Measurements from ENCODE around the gene ZNF541.

DNA sequence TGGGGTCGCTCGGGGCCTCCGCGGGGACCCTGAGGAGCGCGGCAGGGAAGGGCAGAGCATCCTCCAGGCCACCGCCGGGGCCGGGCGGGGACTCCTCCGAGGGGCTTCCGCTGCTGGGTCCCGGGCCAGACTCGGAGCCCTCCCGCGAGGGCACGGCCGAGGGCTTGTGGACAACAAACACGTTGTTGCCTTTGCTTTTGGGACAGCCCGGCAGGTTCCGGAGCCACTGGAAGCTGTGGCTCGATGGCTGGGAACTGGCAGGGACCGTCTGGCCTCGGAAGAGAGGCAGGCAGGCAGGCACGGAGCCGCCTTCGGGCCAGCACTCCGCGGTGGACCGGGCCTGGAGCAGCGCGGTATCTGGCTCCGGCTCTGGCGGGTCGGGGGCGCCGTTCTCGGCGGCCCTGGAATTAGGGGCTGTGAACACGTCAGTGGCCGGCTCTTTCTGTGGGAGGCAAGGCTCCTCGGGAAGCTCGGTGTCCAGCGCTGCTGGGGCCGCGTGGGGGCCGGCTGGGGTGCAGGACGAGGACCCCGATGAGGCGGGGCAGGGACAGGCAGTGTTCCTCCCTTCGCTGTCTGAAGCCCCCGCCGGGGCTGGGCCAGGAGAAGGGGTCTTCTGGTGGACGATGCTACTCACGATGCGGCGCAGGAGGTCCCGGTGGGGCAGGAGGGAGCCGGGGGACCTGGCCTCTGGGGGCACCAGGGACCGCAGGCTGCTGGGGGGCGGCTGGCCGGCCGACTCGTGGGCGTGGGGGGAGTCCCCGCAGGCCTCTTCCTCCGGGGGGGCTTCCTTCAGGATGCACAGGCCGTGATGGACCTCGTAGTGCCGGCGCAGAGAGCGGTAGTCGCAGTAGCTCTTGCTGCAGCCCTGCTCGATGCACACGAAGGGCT lies 27.6 kb downstream of the ZNF541 start:
- TF ChIP-seq, protein P1, sequence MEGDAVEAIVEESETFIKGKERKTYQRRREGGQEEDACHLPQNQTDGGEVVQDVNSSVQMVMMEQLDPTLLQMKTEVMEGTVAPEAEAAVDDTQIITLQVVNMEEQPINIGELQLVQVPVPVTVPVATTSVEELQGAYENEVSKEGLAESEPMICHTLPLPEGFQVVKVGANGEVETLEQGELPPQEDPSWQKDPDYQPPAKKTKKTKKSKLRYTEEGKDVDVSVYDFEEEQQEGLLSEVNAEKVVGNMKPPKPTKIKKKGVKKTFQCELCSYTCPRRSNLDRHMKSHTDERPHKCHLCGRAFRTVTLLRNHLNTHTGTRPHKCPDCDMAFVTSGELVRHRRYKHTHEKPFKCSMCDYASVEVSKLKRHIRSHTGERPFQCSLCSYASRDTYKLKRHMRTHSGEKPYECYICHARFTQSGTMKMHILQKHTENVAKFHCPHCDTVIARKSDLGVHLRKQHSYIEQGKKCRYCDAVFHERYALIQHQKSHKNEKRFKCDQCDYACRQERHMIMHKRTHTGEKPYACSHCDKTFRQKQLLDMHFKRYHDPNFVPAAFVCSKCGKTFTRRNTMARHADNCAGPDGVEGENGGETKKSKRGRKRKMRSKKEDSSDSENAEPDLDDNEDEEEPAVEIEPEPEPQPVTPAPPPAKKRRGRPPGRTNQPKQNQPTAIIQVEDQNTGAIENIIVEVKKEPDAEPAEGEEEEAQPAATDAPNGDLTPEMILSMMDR (conservative IDR thresholded peaks at IDR 0.05; ENCODE audit: low read depth in 2 of 2) = no peak
- TF ChIP-seq, protein P2, sequence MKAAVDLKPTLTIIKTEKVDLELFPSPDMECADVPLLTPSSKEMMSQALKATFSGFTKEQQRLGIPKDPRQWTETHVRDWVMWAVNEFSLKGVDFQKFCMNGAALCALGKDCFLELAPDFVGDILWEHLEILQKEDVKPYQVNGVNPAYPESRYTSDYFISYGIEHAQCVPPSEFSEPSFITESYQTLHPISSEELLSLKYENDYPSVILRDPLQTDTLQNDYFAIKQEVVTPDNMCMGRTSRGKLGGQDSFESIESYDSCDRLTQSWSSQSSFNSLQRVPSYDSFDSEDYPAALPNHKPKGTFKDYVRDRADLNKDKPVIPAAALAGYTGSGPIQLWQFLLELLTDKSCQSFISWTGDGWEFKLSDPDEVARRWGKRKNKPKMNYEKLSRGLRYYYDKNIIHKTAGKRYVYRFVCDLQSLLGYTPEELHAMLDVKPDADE (IDR thresholded peaks at IDR 0.05) = no peak
- TF ChIP-seq, protein P3, sequence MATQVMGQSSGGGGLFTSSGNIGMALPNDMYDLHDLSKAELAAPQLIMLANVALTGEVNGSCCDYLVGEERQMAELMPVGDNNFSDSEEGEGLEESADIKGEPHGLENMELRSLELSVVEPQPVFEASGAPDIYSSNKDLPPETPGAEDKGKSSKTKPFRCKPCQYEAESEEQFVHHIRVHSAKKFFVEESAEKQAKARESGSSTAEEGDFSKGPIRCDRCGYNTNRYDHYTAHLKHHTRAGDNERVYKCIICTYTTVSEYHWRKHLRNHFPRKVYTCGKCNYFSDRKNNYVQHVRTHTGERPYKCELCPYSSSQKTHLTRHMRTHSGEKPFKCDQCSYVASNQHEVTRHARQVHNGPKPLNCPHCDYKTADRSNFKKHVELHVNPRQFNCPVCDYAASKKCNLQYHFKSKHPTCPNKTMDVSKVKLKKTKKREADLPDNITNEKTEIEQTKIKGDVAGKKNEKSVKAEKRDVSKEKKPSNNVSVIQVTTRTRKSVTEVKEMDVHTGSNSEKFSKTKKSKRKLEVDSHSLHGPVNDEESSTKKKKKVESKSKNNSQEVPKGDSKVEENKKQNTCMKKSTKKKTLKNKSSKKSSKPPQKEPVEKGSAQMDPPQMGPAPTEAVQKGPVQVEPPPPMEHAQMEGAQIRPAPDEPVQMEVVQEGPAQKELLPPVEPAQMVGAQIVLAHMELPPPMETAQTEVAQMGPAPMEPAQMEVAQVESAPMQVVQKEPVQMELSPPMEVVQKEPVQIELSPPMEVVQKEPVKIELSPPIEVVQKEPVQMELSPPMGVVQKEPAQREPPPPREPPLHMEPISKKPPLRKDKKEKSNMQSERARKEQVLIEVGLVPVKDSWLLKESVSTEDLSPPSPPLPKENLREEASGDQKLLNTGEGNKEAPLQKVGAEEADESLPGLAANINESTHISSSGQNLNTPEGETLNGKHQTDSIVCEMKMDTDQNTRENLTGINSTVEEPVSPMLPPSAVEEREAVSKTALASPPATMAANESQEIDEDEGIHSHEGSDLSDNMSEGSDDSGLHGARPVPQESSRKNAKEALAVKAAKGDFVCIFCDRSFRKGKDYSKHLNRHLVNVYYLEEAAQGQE (IDR thresholded peaks at IDR 0.05; ENCODE audit: unreplicated experiment) = no peak
- TF ChIP-seq EZH2 (IDR thresholded peaks at IDR 0.05; ENCODE audit: low read depth, unreplicated experiment) (no peak), CREB1 (CRISPR knock-in tag; IDR thresholded peaks at IDR 0.05; ENCODE audit: low read depth) (no peak), POLR2AphosphoS5 (IDR thresholded peaks at IDR 0.05; ENCODE audit: low read depth) (no peak), ZNF331 (CRISPR knock-in tag; IDR thresholded peaks at IDR 0.05; ENCODE audit: low read depth) (no peak), EZH2phosphoT487 (IDR thresholded peaks at IDR 0.05; ENCODE audit: unreplicated experiment) (no peak), NANOG (IDR thresholded peaks at IDR 0.05; ENCODE audit: borderline replicate concordance) (no peak), STAT1 (IDR thresholded peaks at IDR 0.05; ENCODE audit: unreplicated experiment) (no peak)
- TF ChIP-seq, protein P4, sequence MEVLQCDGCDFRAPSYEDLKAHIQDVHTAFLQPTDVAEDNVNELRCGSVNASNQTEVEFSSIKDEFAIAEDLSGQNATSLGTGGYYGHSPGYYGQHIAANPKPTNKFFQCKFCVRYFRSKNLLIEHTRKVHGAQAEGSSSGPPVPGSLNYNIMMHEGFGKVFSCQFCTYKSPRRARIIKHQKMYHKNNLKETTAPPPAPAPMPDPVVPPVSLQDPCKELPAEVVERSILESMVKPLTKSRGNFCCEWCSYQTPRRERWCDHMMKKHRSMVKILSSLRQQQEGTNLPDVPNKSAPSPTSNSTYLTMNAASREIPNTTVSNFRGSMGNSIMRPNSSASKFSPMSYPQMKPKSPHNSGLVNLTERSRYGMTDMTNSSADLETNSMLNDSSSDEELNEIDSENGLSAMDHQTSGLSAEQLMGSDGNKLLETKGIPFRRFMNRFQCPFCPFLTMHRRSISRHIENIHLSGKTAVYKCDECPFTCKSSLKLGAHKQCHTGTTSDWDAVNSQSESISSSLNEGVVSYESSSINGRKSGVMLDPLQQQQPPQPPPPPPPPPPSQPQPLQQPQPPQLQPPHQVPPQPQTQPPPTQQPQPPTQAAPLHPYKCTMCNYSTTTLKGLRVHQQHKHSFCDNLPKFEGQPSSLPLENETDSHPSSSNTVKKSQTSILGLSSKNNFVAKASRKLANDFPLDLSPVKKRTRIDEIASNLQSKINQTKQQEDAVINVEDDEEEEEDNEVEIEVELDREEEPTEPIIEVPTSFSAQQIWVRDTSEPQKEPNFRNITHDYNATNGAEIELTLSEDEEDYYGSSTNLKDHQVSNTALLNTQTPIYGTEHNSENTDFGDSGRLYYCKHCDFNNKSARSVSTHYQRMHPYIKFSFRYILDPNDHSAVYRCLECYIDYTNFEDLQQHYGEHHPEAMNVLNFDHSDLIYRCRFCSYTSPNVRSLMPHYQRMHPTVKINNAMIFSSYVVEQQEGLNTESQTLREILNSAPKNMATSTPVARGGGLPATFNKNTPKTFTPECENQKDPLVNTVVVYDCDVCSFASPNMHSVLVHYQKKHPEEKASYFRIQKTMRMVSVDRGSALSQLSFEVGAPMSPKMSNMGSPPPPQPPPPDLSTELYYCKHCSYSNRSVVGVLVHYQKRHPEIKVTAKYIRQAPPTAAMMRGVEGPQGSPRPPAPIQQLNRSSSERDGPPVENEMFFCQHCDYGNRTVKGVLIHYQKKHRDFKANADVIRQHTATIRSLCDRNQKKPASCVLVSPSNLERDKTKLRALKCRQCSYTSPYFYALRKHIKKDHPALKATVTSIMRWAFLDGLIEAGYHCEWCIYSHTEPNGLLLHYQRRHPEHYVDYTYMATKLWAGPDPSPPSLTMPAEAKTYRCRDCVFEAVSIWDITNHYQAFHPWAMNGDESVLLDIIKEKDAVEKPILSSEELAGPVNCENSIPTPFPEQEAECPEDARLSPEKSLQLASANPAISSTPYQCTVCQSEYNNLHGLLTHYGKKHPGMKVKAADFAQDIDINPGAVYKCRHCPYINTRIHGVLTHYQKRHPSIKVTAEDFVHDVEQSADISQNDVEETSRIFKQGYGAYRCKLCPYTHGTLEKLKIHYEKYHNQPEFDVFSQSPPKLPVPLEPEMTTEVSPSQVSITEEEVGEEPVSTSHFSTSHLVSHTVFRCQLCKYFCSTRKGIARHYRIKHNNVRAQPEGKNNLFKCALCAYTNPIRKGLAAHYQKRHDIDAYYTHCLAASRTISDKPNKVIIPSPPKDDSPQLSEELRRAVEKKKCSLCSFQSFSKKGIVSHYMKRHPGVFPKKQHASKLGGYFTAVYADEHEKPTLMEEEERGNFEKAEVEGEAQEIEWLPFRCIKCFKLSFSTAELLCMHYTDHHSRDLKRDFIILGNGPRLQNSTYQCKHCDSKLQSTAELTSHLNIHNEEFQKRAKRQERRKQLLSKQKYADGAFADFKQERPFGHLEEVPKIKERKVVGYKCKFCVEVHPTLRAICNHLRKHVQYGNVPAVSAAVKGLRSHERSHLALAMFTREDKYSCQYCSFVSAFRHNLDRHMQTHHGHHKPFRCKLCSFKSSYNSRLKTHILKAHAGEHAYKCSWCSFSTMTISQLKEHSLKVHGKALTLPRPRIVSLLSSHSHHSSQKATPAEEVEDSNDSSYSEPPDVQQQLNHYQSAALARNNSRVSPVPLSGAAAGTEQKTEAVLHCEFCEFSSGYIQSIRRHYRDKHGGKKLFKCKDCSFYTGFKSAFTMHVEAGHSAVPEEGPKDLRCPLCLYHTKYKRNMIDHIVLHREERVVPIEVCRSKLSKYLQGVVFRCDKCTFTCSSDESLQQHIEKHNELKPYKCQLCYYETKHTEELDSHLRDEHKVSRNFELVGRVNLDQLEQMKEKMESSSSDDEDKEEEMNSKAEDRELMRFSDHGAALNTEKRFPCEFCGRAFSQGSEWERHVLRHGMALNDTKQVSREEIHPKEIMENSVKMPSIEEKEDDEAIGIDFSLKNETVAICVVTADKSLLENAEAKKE (CRISPR knock-in tag; IDR thresholded peaks at IDR 0.05) = no peak

All from GM23338 (cell line).